GM18519 (cell line): ENCODE measurements around the gene PRKG1.

Experiments used
- ATAC-seq: cut with Tn5 transposase; IDR thresholded peaks from one replicate; pipeline ENCODE4 v1.9.1; 2021; ENCODE audit warnings: mild to moderate bottlenecking, moderate library complexity; ENCODE audit not compliant: unreplicated experiment, low FRiP score

Gene PRKG1

GRCh38 chr10:51767103-51767763, 692.9 kb downstream of the PRKG1 start:
- ATAC-seq, result no peak

GRCh38 chr10:51768886-51769465, 694.7 kb downstream of the PRKG1 start:
- ATAC-seq, result no peak

GRCh38 chr10:51770709-51771108, 696.4 kb downstream of the PRKG1 start:
- ATAC-seq, result no peak

DNA sequence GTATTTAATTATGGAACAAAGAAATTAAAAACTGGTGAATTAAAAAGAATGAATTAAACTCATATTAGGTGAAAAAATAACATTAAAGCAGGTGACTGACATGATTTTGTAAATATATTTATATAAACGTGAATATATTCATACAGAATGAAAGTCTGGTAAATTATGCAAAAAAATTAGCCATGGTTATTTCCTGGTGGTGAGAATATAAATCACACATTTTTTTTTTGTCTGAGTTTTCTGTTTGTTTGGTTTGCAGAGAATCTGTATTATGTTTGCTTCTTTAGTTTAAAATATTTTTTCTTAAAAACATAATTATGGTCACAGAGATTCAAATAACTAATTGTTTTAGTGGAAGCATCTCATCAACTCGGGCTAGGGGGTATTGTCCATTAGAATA, 698.1 kb downstream of the PRKG1 start:
- ATAC-seq, result no peak

DNA sequence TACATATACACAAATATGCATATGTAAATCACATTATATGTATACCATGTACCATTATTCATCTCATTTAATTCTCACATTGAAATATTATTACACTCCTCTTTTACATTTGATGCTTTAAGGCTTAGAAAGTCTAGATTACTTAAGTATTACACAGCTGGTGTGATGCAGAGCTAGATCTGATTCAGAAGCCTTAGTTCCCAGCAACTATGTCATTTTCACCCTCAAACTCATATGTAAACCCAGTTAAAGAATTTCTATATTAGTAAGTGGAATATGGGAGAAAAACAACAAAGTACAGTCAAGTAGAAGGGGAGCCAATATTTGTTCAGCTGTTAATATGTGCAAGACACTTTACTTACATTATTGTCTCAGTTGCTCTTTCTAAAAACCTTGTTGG, 699.4 kb downstream of the PRKG1 start:
- ATAC-seq, result no peak

DNA sequence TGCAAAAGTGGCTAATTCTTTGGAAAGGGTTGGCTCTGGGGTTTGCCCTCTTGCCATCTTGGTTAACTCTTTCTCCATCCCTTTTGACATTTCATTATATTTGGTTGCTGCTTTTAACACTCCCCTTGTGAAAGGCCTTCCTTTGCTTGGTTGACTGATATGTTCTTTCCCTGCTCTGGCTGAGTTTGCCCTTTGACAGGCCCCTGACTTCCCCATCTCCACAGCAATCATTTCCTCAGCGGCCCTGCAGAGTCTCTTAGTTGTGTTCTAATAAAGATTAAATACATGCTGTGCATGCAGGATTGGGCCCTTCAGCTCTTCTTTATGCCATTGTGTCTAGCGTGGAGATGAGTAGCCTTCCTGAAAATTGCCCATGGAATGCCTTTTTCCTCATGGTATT, 709.7 kb downstream of the PRKG1 start:
- no peak for ATAC-seq

DNA sequence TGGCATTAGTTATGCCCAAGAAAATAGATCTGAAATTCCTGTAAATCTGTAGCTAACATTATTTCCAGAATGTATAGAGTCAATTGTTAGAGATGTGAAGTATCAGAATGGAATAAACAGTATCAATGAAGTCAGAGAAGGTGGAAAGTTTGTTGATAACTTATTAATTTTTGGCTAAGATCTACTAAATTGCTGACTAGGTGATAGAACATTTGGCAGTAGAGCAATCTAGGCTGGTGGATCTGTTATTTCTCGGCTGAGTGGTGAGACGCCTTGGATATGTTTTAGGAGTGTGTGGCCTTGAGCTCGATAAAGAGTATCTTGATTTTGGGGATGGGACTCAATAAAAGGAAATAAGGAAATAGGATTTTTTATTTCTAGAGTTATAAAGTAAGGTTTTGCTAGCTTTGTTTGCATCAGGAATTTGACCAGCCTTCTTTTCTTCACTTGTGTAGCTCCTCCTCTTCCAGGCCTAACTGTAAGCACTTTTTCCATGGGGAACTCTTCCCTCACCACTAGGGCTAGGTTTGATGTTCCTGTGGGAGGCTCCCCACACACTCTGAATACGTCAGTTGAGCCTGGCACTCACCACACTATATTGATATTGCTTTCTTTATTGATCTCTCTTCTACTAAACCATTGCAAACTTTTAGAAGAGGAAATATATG, 711.9 kb downstream of the PRKG1 start:
- ATAC-seq, result no peak

- no peak for ATAC-seq
Observed at GRCh38 chr10:51786684-51787035, 712.4 kb downstream of the PRKG1 start.

DNA sequence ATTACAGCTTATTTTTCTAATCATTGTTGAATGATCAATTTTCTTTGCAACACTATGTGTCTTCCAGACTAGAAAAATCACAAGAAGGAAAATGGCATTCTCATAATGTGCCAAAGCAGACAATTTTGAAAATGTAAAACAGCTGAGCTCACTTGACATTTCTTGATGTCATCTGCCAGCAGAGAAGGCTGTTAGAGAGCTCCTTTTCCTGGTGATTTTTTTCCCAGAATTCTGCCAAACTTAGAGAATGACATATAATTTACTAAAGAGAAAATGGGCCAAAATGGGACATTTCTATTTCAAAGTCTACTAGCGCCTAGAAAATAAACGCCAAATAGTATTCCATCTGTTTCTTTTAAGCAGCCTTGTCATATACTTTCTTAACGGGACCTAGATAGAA, 714.0 kb downstream of the PRKG1 start:
- ATAC-seq, result no peak

- no peak for ATAC-seq
Observed at GRCh38 chr10:51789118-51789517, 714.8 kb downstream of the PRKG1 start.

DNA sequence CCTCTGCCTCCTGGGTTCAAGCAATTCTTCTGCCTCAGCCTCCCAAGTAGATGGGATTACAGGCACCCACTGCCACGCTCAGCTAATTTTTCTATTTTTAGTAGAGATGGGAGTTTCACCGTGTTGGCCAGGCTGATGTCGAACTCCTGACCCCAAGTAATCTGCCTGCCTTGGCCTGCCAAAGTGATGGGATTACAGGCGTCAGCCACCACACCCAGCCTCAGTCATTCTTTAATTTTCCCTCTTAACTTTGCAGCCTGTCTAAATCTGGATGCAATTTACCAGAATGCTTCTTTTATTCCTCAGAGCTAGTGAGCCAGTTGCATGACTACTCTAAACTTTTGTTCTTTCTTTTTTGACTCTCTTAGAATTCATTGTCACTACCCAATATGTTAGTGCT, 715.6 kb downstream of the PRKG1 start:
- ATAC-seq, result no peak

DNA sequence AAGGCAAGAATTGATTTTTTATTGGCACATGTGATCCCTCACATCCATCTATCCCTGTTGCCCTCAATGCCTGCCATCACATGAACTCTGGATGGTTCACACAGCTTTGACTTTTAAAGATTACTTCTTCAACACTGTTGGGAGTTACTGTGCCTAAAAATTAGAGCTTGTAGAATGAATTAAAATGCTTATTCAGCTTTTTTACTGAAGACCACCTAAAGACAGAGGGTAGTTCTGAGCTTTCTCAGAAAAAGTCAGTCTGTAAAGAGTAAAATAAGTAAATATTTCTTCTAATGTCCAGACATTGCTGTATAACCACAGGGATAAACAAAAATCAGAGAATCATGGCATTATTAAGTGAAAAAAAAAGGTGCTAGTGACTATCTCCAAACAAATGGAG, 718.4 kb downstream of the PRKG1 start:
- no peak for ATAC-seq

- ATAC-seq, result no peak
Observed at GRCh38 chr10:51800121-51800520, 725.8 kb downstream of the PRKG1 start.

DNA sequence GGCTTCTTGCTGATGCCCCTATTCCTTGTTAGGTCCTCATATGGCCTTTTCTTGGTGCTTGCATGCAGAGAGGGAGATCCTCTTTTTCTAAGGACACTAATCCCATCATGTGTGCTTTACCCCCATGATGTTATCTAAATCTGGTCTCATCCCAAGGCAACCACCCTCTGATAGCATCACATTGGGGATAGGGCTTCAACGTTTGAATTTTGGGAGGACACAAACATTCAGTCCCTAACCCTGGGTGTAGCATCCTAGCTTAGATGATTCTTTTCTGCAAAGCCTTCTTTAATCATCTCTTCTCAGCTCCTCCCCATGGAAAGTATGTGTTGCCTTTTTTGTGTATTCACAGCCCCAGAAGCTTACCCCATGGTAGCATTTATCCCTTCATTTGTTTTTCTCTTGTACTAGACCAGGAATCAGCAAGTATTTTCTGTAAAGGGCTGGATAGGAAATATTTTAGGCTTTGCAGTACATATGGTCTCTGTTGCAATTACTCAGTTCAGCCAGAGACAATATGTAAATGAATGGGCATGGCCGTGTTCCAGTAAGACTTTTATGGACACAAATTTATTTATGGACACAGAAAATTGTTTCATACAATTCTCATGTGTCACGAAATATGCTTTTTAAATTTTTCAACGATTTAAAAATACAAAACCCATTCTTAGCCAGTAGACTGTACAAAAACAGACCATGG, 726.6 kb downstream of the PRKG1 start:
- ATAC-seq, result no peak

DNA sequence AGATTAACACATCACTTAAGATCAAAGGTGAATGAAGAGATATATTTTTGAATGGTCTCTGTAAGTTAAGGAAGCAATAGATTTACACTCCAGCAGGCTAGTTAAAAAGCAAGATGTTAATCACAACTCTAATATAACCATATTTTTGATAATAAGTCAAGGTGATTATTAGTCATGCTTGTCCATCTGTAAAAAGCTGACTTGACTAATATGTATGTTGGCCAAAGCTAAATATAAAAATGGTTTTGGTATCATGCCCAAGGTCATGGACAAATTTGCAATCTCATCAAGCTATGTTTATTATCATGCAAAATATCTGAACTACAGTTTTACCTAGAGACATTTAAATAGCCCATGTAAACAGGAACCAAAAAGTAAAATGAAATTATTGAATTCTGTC, 727.7 kb downstream of the PRKG1 start:
- no peak for ATAC-seq

GRCh38 chr10:51804866-51805265, 730.6 kb downstream of the PRKG1 start:
- no peak for ATAC-seq

DNA sequence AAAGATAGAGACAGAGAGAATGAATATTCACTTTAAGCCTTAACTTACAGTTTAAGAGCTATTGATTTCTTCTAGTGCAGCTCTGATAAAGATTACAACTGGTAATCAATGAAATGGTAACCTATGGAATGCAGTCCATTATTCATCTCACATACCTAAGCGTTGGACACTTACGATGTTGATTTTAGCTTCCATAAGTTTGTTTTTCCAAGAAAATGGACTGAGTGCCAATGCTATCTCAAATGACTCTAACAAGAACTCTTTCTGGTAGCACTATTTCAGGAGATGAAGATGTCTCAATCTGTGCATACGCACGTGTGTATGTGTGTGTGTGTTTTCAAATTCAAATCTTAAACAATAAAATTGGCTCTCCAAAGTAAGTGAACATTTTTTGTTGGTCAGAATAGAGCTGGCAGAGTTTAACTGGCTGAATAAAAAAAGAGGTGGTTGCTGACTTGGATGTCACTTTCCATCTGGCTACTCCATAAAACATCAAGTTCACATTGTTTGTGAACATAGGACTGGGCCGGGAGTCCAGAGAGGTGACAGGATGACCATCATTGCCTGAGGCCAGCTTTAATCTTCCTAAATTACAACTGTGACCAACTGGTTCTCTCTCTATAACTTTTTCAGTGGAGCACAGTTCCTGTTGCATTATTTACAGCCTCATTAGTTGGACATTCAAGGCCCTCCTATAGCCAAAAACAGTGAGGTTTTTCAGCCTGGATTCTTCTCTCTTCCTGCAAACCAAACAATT, 732.0 kb downstream of the PRKG1 start:
- ATAC-seq, result no peak

DNA sequence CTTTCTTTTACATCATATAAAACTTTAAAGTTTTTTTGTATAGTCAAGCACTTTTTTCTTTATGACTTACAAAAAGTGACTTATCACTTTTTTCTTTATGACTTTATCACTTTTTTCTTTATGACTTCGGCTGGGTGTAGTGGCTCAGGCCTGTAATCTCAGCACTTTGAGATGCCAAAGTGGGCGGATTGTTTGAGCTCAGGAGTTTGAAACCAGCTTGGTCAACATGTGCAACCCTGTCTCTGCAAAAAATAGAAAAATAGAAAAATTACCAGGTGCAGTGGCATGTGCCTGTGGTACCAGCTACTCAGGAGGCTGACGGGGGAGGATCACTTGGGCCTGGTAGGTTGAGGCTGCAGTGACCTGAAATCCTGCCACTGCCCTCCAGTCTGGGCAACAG, 733.9 kb downstream of the PRKG1 start:
- ATAC-seq, result no peak

- ATAC-seq, result no peak
Observed at GRCh38 chr10:51815723-51816122, 741.4 kb downstream of the PRKG1 start.

GRCh38 chr10:51821045-51821444, 746.8 kb downstream of the PRKG1 start:
- ATAC-seq, result no peak

- ATAC-seq, result no peak
Observed at GRCh38 chr10:51821745-51822144, 747.5 kb downstream of the PRKG1 start.
